Measurements from ENCODE around the gene TMEM255B. TPM values are rescaled to one million over a fixed set of nuclear protein-coding genes. Genes with fewer than 3 reads are reported as not detected.

TMEM255B gene
- total RNA-seq, 1 experiment from 2014 or later: 2.8 TPM

DNA sequence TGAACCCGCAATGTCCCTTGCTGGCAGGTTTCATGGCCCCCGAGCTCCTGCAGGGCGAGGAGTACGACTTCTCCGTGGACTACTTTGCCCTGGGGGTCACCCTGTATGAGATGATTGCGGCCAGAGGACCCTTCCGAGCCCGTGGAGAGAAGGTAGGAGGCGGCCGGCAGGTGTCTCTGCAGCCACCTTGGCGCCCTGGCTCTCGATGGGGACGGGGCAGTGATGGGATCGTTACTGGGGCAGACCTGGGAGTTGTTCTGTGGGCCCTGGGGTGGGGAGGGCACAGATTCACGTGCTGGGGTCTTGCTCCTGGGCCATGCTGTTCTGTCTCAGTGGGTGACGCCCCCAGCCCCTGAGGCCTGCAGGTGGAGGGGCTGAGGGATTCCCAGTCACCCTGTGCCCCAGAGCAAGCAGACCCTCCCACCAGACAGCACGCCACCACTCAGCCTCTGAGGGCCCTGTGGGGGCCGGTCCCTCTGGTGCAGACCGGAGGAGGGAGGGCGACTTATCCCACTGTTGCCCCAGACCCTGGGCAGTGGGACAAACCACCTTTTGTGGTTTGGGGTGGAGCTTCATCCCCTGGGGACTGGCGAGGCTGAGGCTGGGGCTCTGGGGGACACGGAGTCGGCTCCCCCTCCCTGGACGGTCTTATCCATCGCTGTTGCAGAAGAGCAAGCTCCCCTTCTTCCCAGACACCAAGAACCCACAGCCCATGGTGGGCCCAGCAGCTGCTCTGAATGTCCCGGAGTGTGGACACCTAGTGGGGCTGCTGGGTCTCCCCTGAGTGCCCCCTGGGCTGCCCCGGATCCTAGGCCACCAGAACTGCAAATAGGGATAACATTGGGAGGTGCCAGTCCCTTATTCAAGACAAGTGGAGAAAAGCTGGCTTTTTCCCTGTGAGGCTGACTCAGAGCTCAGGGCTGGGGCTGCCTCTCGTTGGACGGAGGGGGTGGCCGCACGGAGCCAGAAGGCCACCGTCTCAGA is 27.5 kb upstream of the TMEM255B start:
- no peaks in the 10 kb centered on the region for H3K4me1 ChIP-seq (ENCODE audit: insufficient read depth, low read length)
- H2BK5ac ChIP-seq (ENCODE audit: insufficient read length, low read length): no peak overlapping the region
- H2BK20ac ChIP-seq (ENCODE audit: low read depth, low read length, poor library complexity, severe bottlenecking): no peak overlapping the region
- Mint-ChIP-seq H3K36me3 (ENCODE audit: insufficient read depth in 1 of 3, low read depth in 3 of 3) (peaks cover 0 to 3% (median 0%) of the 10 kb centered on the region in 3 experiments; a peak in 1 of 7 replicates), H3K4me3 (no peak overlapping the region), H3K9me3 (peaks cover 5 to 13% of the 10 kb centered on the region in 2 experiments; a peak in 3 of 5 replicates), H3K27me3 (ENCODE audit: low read depth) (no peaks in the 10 kb centered on the region; the same call in 1 of the 2 replicates), H3K4me1 (no peaks in the 10 kb centered on the region), H3K27ac (no peak overlapping the region)
- no peak overlapping the region for H4K91ac ChIP-seq (ENCODE audit: insufficient read length, low read depth, low read length)
- no peak overlapping the region for H2AK5ac ChIP-seq (ENCODE audit: insufficient read length, low read length)
- no peak overlapping the region for H3K4ac ChIP-seq (ENCODE audit: low read depth, low read length)
- no peak overlapping the region for H3T11ph ChIP-seq (ENCODE audit: low read length)
- no peak overlapping the region for H4K8ac ChIP-seq (replicated peaks; ENCODE audit: insufficient read length, low read depth, low read length)
- no peaks in the 10 kb centered on the region for H3K79me1 ChIP-seq (ENCODE audit: insufficient read depth, low read depth, low read length, poor library complexity, severe bottlenecking)
- no peak overlapping the region for H3K56ac ChIP-seq (ENCODE audit: insufficient read length, low read depth, low read length)
- no peak overlapping the region for H2BK120ac ChIP-seq (ENCODE audit: low read depth, low read length, poor library complexity, severe bottlenecking)
- TF ChIP-seq, protein P1, sequence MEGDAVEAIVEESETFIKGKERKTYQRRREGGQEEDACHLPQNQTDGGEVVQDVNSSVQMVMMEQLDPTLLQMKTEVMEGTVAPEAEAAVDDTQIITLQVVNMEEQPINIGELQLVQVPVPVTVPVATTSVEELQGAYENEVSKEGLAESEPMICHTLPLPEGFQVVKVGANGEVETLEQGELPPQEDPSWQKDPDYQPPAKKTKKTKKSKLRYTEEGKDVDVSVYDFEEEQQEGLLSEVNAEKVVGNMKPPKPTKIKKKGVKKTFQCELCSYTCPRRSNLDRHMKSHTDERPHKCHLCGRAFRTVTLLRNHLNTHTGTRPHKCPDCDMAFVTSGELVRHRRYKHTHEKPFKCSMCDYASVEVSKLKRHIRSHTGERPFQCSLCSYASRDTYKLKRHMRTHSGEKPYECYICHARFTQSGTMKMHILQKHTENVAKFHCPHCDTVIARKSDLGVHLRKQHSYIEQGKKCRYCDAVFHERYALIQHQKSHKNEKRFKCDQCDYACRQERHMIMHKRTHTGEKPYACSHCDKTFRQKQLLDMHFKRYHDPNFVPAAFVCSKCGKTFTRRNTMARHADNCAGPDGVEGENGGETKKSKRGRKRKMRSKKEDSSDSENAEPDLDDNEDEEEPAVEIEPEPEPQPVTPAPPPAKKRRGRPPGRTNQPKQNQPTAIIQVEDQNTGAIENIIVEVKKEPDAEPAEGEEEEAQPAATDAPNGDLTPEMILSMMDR (conservative IDR thresholded peaks at IDR 0.05): peak; percentile 29; the same call in 1 of the 3 replicates
- H4K20me1 ChIP-seq (ENCODE audit: control insufficient read depth, insufficient read depth, insufficient read length): no peaks in the 10 kb centered on the region
- no peaks in the 10 kb centered on the region for H3K9me3 ChIP-seq (ENCODE audit: control insufficient read depth, low read depth, low read length)
- H3K14ac ChIP-seq (ENCODE audit: insufficient read depth, low read length): no peak overlapping the region
- no peaks in the 10 kb centered on the region for H3K27me3 ChIP-seq (ENCODE audit: insufficient read depth, low read length)
- DNase-seq: no peak
- no peak overlapping the region for H2BK15ac ChIP-seq (ENCODE audit: low read depth, low read length)
- peaks cover under 1% of the 10 kb centered on the region for H3K23me2 ChIP-seq (ENCODE audit: insufficient read length, low read depth, low read length, poor library complexity, severe bottlenecking)
- H2BK12ac ChIP-seq (ENCODE audit: insufficient read length, low read depth, low read length): no peak overlapping the region
- H4K5ac ChIP-seq (ENCODE audit: insufficient read length, low read depth, low read length): no peak overlapping the region
- H3K23ac ChIP-seq (ENCODE audit: insufficient read length, low read depth, low read length): no peak overlapping the region
- no peak overlapping the region for H2AFZ ChIP-seq (ENCODE audit: low read length)
- no peak overlapping the region for H3K4me2 ChIP-seq (ENCODE audit: insufficient read depth, insufficient read length, low read length)
- no peak overlapping the region for H3K18ac ChIP-seq (ENCODE audit: insufficient read length, low read depth, low read length)
- WGBS (ENCODE audit: extremely low coverage, insufficient read length, low lambda C conversion rate): no CpG with 5 or more reads among the region's 32 CpGs
- H3K9ac ChIP-seq (ENCODE audit: extremely low read depth, insufficient read length, low read length): no peak overlapping the region
- H3K79me2 ChIP-seq (ENCODE audit: insufficient read depth, low read length): no peaks in the 10 kb centered on the region
- H3K27ac ChIP-seq (ENCODE audit: insufficient read length, low read depth, low read length): no peak overlapping the region

Measured in H9 (cell line).